ENCODE measurements around the gene FIS1.
"Not testable (repeated sequence)": the region's sequence is repeated elsewhere in the genome, so short reads cannot be mapped to it uniquely, and the experiment has no call there.

The FIS1 gene

GRCh38 chr7:101205901-101206664 lies 38.8 kb downstream of the FIS1 start:
- DNase-seq (no peak), ATAC-seq (no peak)

DNA sequence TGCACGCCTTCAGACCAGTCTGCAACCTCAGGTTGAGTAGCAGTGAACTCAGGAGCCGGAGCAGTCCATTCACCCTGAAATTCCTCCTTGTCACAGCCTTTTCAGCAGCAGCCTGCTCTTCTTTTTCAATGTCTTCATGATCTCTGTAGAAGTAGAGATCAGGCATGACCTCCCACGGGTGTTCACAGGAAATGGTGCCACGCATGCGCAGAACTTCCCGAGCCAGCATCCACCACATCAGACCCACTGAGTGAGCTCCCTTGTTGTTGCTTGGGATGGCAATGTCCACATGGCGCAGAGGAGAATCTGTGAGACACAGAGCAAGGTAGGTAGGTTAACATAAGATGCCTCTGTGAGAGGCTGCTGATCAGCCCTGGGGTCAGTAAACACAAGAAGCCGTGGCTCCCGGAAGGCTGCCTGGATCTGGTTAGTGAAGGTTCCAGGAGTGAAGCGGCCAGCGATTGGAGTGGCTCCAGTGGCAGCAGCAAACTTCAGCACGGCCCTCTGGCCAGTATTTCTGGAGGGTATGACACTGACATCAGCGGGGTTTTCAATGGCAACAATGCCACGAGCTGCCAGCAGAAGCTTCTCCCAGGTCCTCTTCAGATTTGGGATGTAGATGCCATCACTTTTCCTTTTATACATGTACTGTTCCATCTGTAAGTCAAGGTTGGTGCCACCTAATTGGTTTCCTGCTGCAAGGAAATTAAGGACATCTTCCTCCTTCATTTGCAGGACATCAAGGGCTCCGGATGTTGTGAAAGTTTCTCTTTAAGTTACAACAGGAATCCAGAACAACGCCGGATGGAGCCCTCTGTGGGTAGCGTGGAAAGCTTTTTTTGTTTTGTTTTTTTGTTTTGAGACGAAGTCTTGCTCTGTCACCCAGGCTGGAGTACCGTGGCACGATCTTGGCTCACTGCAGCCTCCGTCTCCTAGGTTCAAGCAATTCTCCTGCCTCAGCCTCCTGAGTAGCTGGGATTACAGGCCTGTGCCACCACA lies 40.8 kb downstream of the FIS1 start:
- DNase-seq, ATAC-seq: not testable (repeated sequence)

GRCh38 chr7:101202603-101202918 lies 42.3 kb downstream of the FIS1 start:
- ATAC-seq, result no peak
- no peak for DNase-seq

DNA sequence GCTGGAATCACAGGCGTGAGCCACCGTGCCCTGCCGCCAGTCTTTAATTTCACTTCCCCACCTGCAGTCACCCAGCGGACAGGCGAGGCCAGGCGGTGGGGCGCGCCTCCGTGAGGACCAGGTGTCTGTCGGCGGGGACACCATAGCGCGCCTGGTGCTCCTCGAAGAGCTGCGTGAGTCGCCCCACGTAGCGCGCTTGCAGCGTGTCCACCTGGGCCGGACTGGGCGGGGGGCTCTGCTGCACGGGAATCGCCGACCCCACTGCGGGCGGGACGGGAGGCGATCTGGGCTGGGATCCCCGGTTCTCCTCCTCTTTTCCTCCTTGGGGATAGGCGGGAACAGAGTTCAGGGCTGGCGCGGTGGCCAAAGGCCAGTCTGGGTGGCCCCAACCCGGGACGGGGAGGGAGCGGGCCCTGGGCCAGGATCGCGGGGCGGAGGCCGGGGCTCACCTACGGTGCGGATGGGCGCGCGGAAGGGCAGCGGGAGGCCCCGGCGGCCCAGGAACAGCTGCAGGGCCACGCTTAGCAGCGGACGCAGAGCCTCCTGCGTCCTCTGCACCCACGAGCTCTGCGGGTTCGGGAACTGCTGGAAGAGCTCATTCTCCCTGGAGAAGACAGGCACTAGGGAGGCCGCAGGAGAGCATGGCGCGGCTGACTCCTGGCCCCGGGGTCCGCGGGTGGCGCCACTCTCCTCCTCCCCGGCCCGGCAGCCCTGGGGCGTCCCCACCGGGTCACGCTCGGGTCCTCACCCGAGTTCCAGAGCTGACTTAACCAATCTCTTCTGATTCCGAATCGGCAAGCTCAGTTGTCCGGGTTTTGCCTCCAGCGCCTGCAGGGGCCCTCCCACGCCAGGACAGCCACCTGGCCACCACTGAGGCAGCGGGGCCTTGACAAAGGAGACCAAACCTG lies 42.9 kb downstream of the FIS1 start:
- no peak for ATAC-seq

DNA sequence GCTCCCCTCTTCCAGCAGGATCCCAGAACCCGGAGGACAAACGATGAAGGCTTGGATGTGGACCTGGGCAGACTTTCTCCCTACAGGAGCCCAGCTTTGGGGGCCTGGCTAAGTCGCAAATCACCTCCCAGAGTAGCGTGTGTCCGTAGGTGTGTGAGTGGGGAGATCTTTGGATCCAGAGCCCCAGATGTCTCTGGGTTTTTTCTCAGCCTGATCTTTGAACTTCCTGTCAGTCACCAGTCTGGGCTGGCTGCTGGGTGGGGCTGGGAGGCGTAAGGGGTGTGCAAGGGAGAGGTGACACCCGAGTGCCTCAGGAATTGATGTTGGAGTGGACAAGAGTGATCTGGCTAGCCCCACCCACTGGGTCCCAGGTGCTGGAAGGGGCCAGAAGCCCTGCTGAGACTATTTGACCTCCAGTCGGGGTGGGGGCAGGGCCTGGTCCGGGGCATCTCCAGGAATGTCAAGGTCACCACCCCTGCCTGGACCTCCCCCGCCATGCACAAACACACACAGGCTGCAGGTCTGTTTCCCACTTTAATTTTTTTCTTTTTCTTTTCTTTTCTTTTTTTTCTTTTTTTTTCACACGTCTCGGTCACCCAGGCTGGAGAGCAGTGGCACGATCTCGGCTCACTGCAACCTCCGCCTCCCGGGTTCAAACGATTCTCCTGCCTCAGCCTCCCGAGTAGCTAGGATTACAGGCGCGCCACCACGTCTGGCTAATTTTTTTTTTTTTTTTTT lies 43.9 kb downstream of the FIS1 start, which contains the start of gene MOGAT3:
Gene MOGAT3 (minus strand): TSS at position 175 of the 738 bp plus-strand sequence. CDS start 182 bp downstream, outside the sequence.
- no peak for DNase-seq

More for the DNA sequence above, 42.9 kb downstream of the FIS1 start:
- no peak for DNase-seq

DNA sequence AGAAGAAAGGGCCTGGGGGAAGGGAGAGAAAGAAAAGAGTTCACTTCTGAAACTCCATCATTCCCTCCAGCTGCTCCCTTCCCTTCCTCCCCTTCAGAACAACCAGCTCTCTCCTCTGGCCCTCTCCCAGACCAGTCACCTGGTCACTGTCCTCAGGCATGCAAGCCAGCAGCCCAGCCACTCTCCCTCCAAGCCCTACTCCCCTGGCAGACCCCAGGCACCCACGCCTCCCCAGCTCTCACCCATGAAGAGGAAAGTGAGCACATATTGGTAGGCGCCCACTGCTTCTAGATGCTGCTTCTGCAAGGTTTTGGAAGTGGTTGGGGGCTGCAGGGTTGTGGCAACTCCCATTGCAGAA lies 44.4 kb downstream of the FIS1 start:
- ATAC-seq (no peak), DNase-seq (no peak)

More for the DNA sequence above, 43.9 kb downstream of the FIS1 start, which contains the start of gene MOGAT3:
- ATAC-seq, result no peak

- ATAC-seq, DNase-seq: not testable (repeated sequence)
Measured at GRCh38 chr7:101199522-101199921, 45.4 kb downstream of the FIS1 start.

GRCh38 chr7:101198476-101198875 lies 46.4 kb downstream of the FIS1 start:
- no peak for ATAC-seq

GRCh38 chr7:101197991-101198390 lies 46.9 kb downstream of the FIS1 start:
- no peak for DNase-seq
- no peak for ATAC-seq

More at GRCh38 chr7:101198476-101198875, 46.4 kb downstream of the FIS1 start:
- DNase-seq, result no peak

DNA sequence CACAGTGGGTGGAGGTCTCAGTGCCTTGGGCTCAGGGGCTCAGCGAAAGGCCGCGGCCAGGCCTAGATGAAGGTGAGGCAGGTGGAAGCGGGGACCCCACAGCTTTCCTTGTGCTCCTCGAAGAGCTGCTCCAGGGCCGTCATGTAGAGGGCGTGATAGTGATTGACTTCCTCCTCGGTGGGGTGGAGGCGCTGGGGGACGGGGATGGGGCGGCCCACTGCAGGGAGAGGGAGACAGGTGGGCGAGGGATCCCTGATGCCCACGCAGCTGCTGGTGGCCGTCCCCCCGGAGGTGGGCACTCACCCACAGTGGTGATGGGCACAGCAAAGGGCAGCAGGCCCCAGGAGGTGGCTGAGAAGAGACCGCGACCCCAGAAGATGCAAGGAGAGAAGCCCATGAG lies 49.0 kb downstream of the FIS1 start:
- DNase-seq, result no peak

More for the DNA sequence above, 49.0 kb downstream of the FIS1 start:
- no peak for ATAC-seq

Measured in stimulated activated naive CD8-positive, alpha-beta T cell treated with anti-CD3 and anti-CD28 coated beads, Interleukin-15, Interleukin-2, amounts not matched to agents 100 U/mL and 50 U/mL, for 24 hours (primary cell).